K562 (cell line): ENCODE data around the gene RBMS1. TPM values are rescaled to one million over a fixed set of nuclear protein-coding genes. Genes with fewer than 3 reads are reported as not detected.

ENCODE experiments used
- CBFA2T2 ChIP-seq: fragments of 450-650 bp; conservative IDR thresholded peaks from 2 replicates; pipeline ENCODE4 v1.6.1; 2017; ENCODE audit warnings: mild to moderate bottlenecking
- CREB5 ChIP-seq: fragments of 250-450 bp; sonication (Bioruptor Pico); IDR thresholded peaks from 2 replicates; pipeline ENCODE4 v1.5.0; 2020; ENCODE audit warnings: mild to moderate bottlenecking
- FOXJ2 ChIP-seq: fragments of 200-800 bp; sonication (Bioruptor generic); IDR thresholded peaks from 2 replicates; pipeline ENCODE4 v1.6.1; 2016; ENCODE audit warnings: missing genetic modification characterization, missing compliant biosample characterization
- HMG20B ChIP-seq: fragments of 250-450 bp; sonication (Bioruptor Pico); IDR thresholded peaks from 2 replicates; pipeline ENCODE4 v1.5.0; 2021; ENCODE audit warnings: mild to moderate bottlenecking
- KAT7 ChIP-seq: sonication (generic); formaldehyde crosslinking; IDR thresholded peaks from 2 replicates; pipeline ENCODE4 v1.8.0; 2022; ENCODE audit warnings: missing genetic modification reagents, mild to moderate bottlenecking, borderline replicate concordance
- MAFF ChIP-seq: IDR thresholded peaks from 2 replicates; pipeline ENCODE4 v1.6.1; 2012; ENCODE audit warnings: low read length, improper control_type of control experiment
- MAFK ChIP-seq: IDR thresholded peaks from 2 replicates; pipeline ENCODE4 v1.6.1; 2011; ENCODE audit warnings: low read length, improper control_type of control experiment
- MAX ChIP-seq: sonication (generic); formaldehyde crosslinking; IDR thresholded peaks from 2 replicates; pipeline ENCODE4 v1.9.0; 2022; ENCODE audit warnings: mild to moderate bottlenecking, missing genetic modification reagents
- RBBP5 ChIP-seq: fragments of 200-600 bp; sonication (generic); IDR thresholded peaks from 2 replicates; pipeline ENCODE4 v1.6.1; 2012; ENCODE audit warnings: borderline replicate concordance, mild to moderate bottlenecking, low read length, control low read depth, inconsistent platforms; ENCODE audit not compliant: insufficient read depth, poor library complexity, severe bottlenecking
- U2AF1 ChIP-seq: fragments of 200-400 bp; formaldehyde crosslinking; optimal IDR thresholded peaks from 2 replicates; pipeline ENCODE3; 2017; ENCODE audit warnings: mild to moderate bottlenecking, low read depth, low read length, moderate library complexity
- ZBTB2 ChIP-seq: fragments of 450-650 bp; IDR thresholded peaks from 2 replicates; pipeline ENCODE4 v1.6.1; 2016; ENCODE audit warnings: antibody characterized with exemption
- ZNF408 ChIP-seq: fragments of 250-450 bp; sonication (Bioruptor Pico); IDR thresholded peaks from 2 replicates; pipeline ENCODE4 v1.4.0; 2020; ENCODE audit warnings: low read depth, mild to moderate bottlenecking, moderate library complexity
- ZNF77 ChIP-seq: fragments of 250-450 bp; sonication (Bioruptor Pico); IDR thresholded peaks from 2 replicates; pipeline ENCODE4 v1.5.0; 2020
- polyA plus RNA-seq, 8 experiments: library from polyadenylated mRNA; depleted of rRNA in 4 of 8; stranded (reverse) in 5 of 8; unstranded in 3 of 8; fragments of >200 nt; fragmentation: Nextera tagmentation in 2 of 8; fragmentation: Illumina TruSeq in 1 of 8; extraction: Ambion mirVana in 2 of 8; extraction: Trizol in 1 of 8; gene quantifications; 2 replicates each; pipeline versions ENCODE4 v1.2.1 to v1.2.3, GENCODE V29; 2011 to 2014; ENCODE audit warnings: inconsistent platforms in 1 of 8, missing spikeins in 1 of 8
- total RNA-seq, 7 experiments: library from RNA; depleted of rRNA in 6 of 7; stranded (reverse); fragments of >200 nt in 6 of 7; fragmentation: Illumina TruSeq in 2 of 7; extraction: Trizol in 2 of 7; gene quantifications; 2 replicates each; pipeline versions ENCODE4 v1.2.1 to v1.2.3, GENCODE V29; 2011 to 2021; ENCODE audit warnings: low replicate concordance in 1 of 7
- TF ChIP-seq, protein P1 (sequence below): sonication (generic); formaldehyde crosslinking; IDR thresholded peaks from 2 replicates; pipeline ENCODE4 v1.8.0; 2023; ENCODE audit warnings: missing genetic modification reagents, mild to moderate bottlenecking, borderline replicate concordance
- TF ChIP-seq, protein P2 (sequence below): sonication (generic); formaldehyde crosslinking; IDR thresholded peaks from 2 replicates; pipeline ENCODE4 v1.8.1; 2023; ENCODE audit warnings: mild to moderate bottlenecking, missing genetic modification reagents
- TF ChIP-seq, protein P3 (sequence below), 2 experiments: fragments of 250-450 bp in 1 of 2; fragments of 450-650 bp in 1 of 2; sonication (Bioruptor Pico) in 1 of 2; IDR thresholded peaks; 2 replicates each; pipeline versions ENCODE4 v1.6.1 to v1.8.0; 2016 to 2021; ENCODE audit warnings: mild to moderate bottlenecking in 2 of 2, moderate library complexity in 2 of 2, missing compliant biosample characterization in 1 of 2, missing genetic modification characterization in 1 of 2

The RBMS1 gene
- total and polyA plus RNA-seq, 9 of the 15 experiments (the other 6 are each of a cell fraction or from before 2014, with no cell fraction given): 0.04 to 0.31 (median 0.09) TPM; not detected in 6

- TF ChIP-seq RBBP5: no peak
- TF ChIP-seq MAX (CRISPR knock-in tag): peak; percentile 33; the same call in 1 of the 2 replicates
- TF ChIP-seq, protein P1, sequence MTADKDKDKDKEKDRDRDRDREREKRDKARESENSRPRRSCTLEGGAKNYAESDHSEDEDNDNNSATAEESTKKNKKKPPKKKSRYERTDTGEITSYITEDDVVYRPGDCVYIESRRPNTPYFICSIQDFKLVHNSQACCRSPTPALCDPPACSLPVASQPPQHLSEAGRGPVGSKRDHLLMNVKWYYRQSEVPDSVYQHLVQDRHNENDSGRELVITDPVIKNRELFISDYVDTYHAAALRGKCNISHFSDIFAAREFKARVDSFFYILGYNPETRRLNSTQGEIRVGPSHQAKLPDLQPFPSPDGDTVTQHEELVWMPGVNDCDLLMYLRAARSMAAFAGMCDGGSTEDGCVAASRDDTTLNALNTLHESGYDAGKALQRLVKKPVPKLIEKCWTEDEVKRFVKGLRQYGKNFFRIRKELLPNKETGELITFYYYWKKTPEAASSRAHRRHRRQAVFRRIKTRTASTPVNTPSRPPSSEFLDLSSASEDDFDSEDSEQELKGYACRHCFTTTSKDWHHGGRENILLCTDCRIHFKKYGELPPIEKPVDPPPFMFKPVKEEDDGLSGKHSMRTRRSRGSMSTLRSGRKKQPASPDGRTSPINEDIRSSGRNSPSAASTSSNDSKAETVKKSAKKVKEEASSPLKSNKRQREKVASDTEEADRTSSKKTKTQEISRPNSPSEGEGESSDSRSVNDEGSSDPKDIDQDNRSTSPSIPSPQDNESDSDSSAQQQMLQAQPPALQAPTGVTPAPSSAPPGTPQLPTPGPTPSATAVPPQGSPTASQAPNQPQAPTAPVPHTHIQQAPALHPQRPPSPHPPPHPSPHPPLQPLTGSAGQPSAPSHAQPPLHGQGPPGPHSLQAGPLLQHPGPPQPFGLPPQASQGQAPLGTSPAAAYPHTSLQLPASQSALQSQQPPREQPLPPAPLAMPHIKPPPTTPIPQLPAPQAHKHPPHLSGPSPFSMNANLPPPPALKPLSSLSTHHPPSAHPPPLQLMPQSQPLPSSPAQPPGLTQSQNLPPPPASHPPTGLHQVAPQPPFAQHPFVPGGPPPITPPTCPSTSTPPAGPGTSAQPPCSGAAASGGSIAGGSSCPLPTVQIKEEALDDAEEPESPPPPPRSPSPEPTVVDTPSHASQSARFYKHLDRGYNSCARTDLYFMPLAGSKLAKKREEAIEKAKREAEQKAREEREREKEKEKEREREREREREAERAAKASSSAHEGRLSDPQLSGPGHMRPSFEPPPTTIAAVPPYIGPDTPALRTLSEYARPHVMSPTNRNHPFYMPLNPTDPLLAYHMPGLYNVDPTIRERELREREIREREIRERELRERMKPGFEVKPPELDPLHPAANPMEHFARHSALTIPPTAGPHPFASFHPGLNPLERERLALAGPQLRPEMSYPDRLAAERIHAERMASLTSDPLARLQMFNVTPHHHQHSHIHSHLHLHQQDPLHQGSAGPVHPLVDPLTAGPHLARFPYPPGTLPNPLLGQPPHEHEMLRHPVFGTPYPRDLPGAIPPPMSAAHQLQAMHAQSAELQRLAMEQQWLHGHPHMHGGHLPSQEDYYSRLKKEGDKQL: no peak
- no peak for TF ChIP-seq HMG20B (CRISPR knock-in tag)
- TF ChIP-seq, protein P2, sequence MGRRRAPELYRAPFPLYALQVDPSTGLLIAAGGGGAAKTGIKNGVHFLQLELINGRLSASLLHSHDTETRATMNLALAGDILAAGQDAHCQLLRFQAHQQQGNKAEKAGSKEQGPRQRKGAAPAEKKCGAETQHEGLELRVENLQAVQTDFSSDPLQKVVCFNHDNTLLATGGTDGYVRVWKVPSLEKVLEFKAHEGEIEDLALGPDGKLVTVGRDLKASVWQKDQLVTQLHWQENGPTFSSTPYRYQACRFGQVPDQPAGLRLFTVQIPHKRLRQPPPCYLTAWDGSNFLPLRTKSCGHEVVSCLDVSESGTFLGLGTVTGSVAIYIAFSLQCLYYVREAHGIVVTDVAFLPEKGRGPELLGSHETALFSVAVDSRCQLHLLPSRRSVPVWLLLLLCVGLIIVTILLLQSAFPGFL (CRISPR knock-in tag): peak; percentile 73; the same call in 1 of the 2 replicates
- TF ChIP-seq ZNF408: no peak
- no peak for TF ChIP-seq CREB5 (CRISPR knock-in tag)
- TF ChIP-seq MAFF: no peak
- TF ChIP-seq U2AF1: no peak
- no peak for TF ChIP-seq MAFK
- TF ChIP-seq KAT7 (CRISPR knock-in tag): no peak
- peak; percentile 47; the same call in 1 of the 2 replicates for TF ChIP-seq CBFA2T2
- TF ChIP-seq, protein P3, sequence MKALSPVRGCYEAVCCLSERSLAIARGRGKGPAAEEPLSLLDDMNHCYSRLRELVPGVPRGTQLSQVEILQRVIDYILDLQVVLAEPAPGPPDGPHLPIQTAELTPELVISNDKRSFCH (CRISPR knock-in tag; IDR thresholded peaks at IDR 0.05): no peak
- TF ChIP-seq, protein P3 (tag; IDR thresholded peaks at IDR 0.05): no peak
- no peak for TF ChIP-seq ZBTB2
- no peak for TF ChIP-seq FOXJ2
- TF ChIP-seq ZNF77 (CRISPR knock-in tag): no peak
These were observed 223.6 kb downstream of the RBMS1 start (continued) for GRCh38 chr2:160269803-160270570.
